Calu3 (cell line): ENCODE data around the gene STX7. TPM values are rescaled to one million over a fixed set of nuclear protein-coding genes. Genes with fewer than 3 reads are reported as not detected.

ENCODE experiments used
- BruUV-seq: library from RNA; stranded (reverse); fragments of 400-500 nt; replicated peaks from 2 replicates; lab custom pipeline; 2021; lab: Mats Ljungman, UMichigan
- CTCF ChIA-PET: fragments of 300-600 bp; sonication (Branson Sonifier 250); formaldehyde crosslinking; loops from one replicate; lab custom pipeline; 2022; ENCODE audit warnings: antibody characterized with exemption; lab: Charles Lee
- DNase-seq: peaks from one replicate; pipeline ENCODE4 v3.0.0; 2022
- H3K27ac Mint-ChIP-seq: one replicate; pipeline ENCODE4 v1.8.0; 2022; ENCODE audit warnings: mixed read lengths; ENCODE audit not compliant: unreplicated experiment
- H3K27me3 Mint-ChIP-seq: one replicate; pipeline ENCODE4 v1.8.0; 2022; ENCODE audit warnings: mixed read lengths; ENCODE audit not compliant: unreplicated experiment
- H3K36me3 Mint-ChIP-seq: one replicate; pipeline ENCODE4 v1.8.0; 2022; ENCODE audit warnings: mild to moderate bottlenecking, moderate library complexity, mixed read lengths; ENCODE audit not compliant: insufficient read depth, unreplicated experiment
- H3K4me1 Mint-ChIP-seq: one replicate; pipeline ENCODE4 v1.8.0; 2022; ENCODE audit warnings: mild to moderate bottlenecking, low read depth, mixed read lengths; ENCODE audit not compliant: unreplicated experiment
- H3K4me3 Mint-ChIP-seq: one replicate; pipeline ENCODE4 v1.8.0; 2022; ENCODE audit warnings: mild to moderate bottlenecking, low read depth, moderate library complexity, mixed read lengths; ENCODE audit not compliant: unreplicated experiment
- H3K9me3 Mint-ChIP-seq: one replicate; pipeline ENCODE4 v1.8.0; 2022; ENCODE audit warnings: low read depth, mixed read lengths; ENCODE audit not compliant: unreplicated experiment
- CTCF ChIP-seq: fragments of 200-600 bp; IDR thresholded peaks from one replicate; pipeline ENCODE4 v1.8.0; 2022; ENCODE audit warnings: antibody characterized with exemption; ENCODE audit not compliant: unreplicated experiment
- intact Hi-C: fragments of 100-400 bp; cut with micrococcal nuclease; formaldehyde crosslinking; loops from one replicate; pipeline ENCODE4 v1.10.0; 2022; ENCODE audit not compliant: unreplicated experiment
- total RNA-seq: library from RNA; stranded (reverse); gene quantifications from 2 replicates; pipeline ENCODE4 v1.2.3, GENCODE V29; 2022

Gene STX7
- total RNA-seq, 1 experiment from 2014 or later, result 66.8 TPM

- H3K9me3 Mint-ChIP-seq, result peaks cover 2% of the 10 kb centered on the region
- DNase-seq, result no peak
- peaks cover 23% of the 10 kb centered on the region for H3K36me3 Mint-ChIP-seq
- TF ChIP-seq CTCF, result no peak
- BruUV-seq, result TSS peak; percentile 45
- peaks cover 38% of the 10 kb centered on the region for H3K4me1 Mint-ChIP-seq
- no peaks in the 10 kb centered on the region for H3K27me3 Mint-ChIP-seq
- CTCF ChIA-PET, result interaction anchor here (0.9 to 1.4 kb wide), 3 partner anchors 28 to 203 kb away, joined by 3 to 5 read pairs (median 3); no protein-coding TSS in a partner anchor
- peak overlapping the region; percentile 96 for H3K4me3 Mint-ChIP-seq
- peak overlapping the region; percentile 50 for H3K27ac Mint-ChIP-seq
- intact Hi-C loops, result no loop called here
These were observed 626 bp downstream of the STX7 start for GRCh38 chr6:132512342-132512637.

DNA sequence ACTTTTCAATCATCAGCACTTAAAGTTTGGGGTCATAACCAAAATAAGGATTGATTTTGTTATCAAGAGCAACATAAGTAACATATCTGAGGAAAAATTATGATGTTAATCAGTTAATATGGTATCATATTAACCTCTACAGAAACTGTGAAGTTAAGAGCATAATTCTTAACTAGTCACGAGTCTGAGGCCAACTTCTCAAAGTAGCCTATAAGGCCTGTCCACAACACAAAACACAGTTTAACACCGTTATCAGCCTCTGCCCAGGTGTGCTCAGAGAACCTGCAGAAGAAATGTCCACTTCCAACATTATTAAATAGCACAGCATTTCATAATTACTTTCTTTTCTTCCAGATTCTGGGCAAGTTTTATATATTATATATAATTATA is 1.1 kb downstream of the STX7 start:
- Mint-ChIP-seq H3K36me3 (peaks cover 23% of the 10 kb centered on the region), H3K27ac (peak overlapping the region; percentile 50), H3K4me3 (peak overlapping the region; percentile 96), H3K4me1 (peaks cover 42% of the 10 kb centered on the region), H3K9me3 (peaks cover 3% of the 10 kb centered on the region), H3K27me3 (no peaks in the 10 kb centered on the region)
- no TSS peak for BruUV-seq
- no peak for TF ChIP-seq CTCF
- CTCF ChIA-PET, result no interaction called here
- no peak for DNase-seq
- intact Hi-C loops, result no loop called here

DNA sequence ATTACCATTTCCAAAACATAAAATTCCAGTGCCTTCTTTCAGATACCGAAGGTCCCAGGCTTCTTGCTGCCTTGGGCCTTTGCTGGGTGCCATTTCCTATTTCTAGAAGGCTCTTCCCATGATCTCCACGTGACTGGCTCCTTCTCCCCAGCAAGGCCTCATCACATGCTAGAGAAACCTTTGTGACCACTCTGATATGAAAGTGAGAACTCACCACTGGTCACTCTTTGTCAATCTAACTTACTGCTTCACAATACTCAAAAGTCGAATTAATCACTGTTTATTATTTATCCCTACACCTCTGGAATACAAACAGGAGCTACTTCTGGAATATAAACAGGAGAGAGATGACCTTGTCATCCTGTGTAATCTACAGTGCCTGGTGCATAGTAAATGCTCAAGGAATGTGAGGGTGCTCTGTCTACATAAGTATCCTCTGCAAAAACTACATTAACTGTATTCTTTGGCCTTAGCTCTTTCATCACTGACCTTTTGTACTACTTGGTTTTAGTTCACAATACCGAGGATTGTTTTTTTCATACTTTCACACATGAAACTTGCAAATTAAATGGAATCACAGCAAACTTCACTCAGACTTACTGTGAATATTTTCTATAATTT is 1.6 kb downstream of the STX7 start:
- peaks cover 23% of the 10 kb centered on the region for H3K36me3 Mint-ChIP-seq
- no peak for DNase-seq
- H3K9me3 Mint-ChIP-seq, result peaks cover 3% of the 10 kb centered on the region
- peak overlapping the region; percentile 96 for H3K4me3 Mint-ChIP-seq
- H3K27ac Mint-ChIP-seq, result no peak overlapping the region
- H3K4me1 Mint-ChIP-seq, result peaks cover 42% of the 10 kb centered on the region
- no TSS peak for BruUV-seq
- intact Hi-C loops, result no loop called here
- TF ChIP-seq CTCF, result no peak
- CTCF ChIA-PET, result no interaction called here
- H3K27me3 Mint-ChIP-seq, result no peaks in the 10 kb centered on the region

- CTCF ChIA-PET, result interaction anchor here (1.1 kb wide), 1 partner anchor 23 kb away, joined by 3 read pairs; no protein-coding TSS in a partner anchor
- no peak for DNase-seq
- peaks cover 40% of the 10 kb centered on the region for H3K4me1 Mint-ChIP-seq
- H3K27me3 Mint-ChIP-seq, result no peaks in the 10 kb centered on the region
- intact Hi-C loops, result no loop called here
- no peak overlapping the region for H3K27ac Mint-ChIP-seq
- peaks cover 3% of the 10 kb centered on the region for H3K9me3 Mint-ChIP-seq
- BruUV-seq, result no TSS peak
- TF ChIP-seq CTCF, result no peak
- peaks cover 15% of the 10 kb centered on the region for H3K36me3 Mint-ChIP-seq
- no peak overlapping the region for H3K4me3 Mint-ChIP-seq
These were observed 5.8 kb downstream of the STX7 start for GRCh38 chr6:132506869-132507808.
